NB4 (cell line): ENCODE results near the gene SGMS1.

Experiments used
- MYC ChIP-seq: IDR thresholded peaks from 2 replicates; pipeline ENCODE4 v1.6.1; 2011; ENCODE audit warnings: low read depth, low read length
- POLR2A ChIP-seq: IDR thresholded peaks from 2 replicates; pipeline ENCODE4 v1.6.1; 2011; ENCODE audit warnings: mild to moderate bottlenecking; ENCODE audit not compliant: insufficient read length; ENCODE audit errors: extremely low read depth
- TF ChIP-seq, protein P1 (sequence below): IDR thresholded peaks from one replicate; pipeline ENCODE4 v1.5.1; 2012; ENCODE audit warnings: low read depth, low read length
- TF ChIP-seq, protein P2 (sequence below): IDR thresholded peaks from 2 replicates; pipeline ENCODE4 v1.6.1; 2011; ENCODE audit warnings: low read depth, low read length

DNA sequence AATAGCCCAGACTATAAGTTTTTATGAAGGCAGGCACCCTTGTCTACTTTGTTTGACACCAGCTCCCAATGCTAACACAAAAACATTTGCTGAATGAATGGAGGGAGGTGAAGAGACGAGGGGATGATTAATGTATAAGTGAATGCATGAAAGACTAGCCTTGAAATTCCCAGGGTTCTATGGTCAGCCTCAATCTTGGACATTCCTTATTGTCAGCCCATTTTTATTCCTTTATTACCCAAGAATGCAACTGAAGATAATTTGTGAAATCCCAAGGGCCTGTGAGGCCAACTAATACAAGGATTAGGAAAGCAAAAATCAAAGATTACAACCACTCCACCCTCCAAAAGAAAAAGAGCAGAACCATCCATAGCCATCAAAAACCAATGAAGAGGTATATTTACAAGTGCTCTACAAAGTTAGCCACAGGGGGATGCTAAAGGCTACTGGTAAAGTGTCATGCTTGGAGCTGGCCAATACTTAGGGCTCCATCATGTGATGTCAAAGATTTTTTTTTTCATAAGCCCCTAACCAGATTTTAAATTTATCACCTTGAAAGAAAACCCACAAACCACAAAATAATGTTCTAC lies 332.4 kb downstream of the SGMS1 start:
- TF ChIP-seq, protein P1, sequence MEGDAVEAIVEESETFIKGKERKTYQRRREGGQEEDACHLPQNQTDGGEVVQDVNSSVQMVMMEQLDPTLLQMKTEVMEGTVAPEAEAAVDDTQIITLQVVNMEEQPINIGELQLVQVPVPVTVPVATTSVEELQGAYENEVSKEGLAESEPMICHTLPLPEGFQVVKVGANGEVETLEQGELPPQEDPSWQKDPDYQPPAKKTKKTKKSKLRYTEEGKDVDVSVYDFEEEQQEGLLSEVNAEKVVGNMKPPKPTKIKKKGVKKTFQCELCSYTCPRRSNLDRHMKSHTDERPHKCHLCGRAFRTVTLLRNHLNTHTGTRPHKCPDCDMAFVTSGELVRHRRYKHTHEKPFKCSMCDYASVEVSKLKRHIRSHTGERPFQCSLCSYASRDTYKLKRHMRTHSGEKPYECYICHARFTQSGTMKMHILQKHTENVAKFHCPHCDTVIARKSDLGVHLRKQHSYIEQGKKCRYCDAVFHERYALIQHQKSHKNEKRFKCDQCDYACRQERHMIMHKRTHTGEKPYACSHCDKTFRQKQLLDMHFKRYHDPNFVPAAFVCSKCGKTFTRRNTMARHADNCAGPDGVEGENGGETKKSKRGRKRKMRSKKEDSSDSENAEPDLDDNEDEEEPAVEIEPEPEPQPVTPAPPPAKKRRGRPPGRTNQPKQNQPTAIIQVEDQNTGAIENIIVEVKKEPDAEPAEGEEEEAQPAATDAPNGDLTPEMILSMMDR = peak; percentile 5
- TF ChIP-seq POLR2A (no peak), MYC (no peak)
- TF ChIP-seq, protein P2, sequence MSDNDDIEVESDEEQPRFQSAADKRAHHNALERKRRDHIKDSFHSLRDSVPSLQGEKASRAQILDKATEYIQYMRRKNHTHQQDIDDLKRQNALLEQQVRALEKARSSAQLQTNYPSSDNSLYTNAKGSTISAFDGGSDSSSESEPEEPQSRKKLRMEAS = no peak
